PFSK-1 (cell line): Measurements from ENCODE around the gene GYPC.

Experiments
- FOXP2 ChIP-seq: optimal IDR thresholded peaks from 2 replicates; pipeline ENCODE3; 2011; ENCODE audit warnings: borderline replicate concordance, control low read depth, inconsistent platforms; ENCODE audit not compliant: insufficient read depth; ENCODE audit errors: extremely low read length, extremely low read depth
- POLR2AphosphoS5 ChIP-seq: IDR thresholded peaks from 2 replicates; pipeline ENCODE4 v1.6.1; 2012; ENCODE audit warnings: low read depth, mild to moderate bottlenecking, control low read depth, low read length, moderate library complexity
- REST ChIP-seq, 2 experiments: IDR thresholded peaks; 2 replicates each; pipeline versions ENCODE4 v1.6.1 to v1.8.0; 2011 to 2012; ENCODE audit warnings: low read depth in 2 of 2, low read length in 2 of 2, control low read depth in 1 of 2, inconsistent platforms in 1 of 2, mild to moderate bottlenecking in 1 of 2, moderate library complexity in 1 of 2; ENCODE audit not compliant: insufficient read depth in 1 of 2
- SIN3A ChIP-seq: IDR thresholded peaks from 2 replicates; pipeline ENCODE4 v1.6.1; 2012; ENCODE audit warnings: mild to moderate bottlenecking, low read length, moderate library complexity, borderline replicate concordance; ENCODE audit not compliant: insufficient read depth
- TAF1 ChIP-seq: IDR thresholded peaks from 2 replicates; pipeline ENCODE4 v1.6.1; 2012; ENCODE audit warnings: low read length, control low read depth, borderline replicate concordance; ENCODE audit not compliant: insufficient read depth

- TF ChIP-seq REST (IDR thresholded peaks at IDR 0.05; ENCODE audit: insufficient read depth in 1 of 2, low read depth in 2 of 2, low read length in 2 of 2) (no peak), POLR2AphosphoS5 (no peak), SIN3A (no peak), TAF1 (no peak), FOXP2 (no peak)
These were observed 41.3 kb upstream of the GYPC start for GRCh38 chr2:126614524-126615227.
